CD4-positive, alpha-beta T cell treated with Interleukin-15 for 4 hours (primary cell): ENCODE data around the gene SYNM.
"Not testable (repeated sequence)": the region's sequence is repeated elsewhere in the genome, so short reads cannot be mapped to it uniquely, and the experiment has no call there.

Experiments
- DNase-seq: peaks from one replicate; pipeline ENCODE4 v3.0.0-alpha.2; 2020; ENCODE audit warnings: low spot score

Gene SYNM

GRCh38 chr15:99108993-99109392, 4.1 kb downstream of the SYNM start:
- no peak for DNase-seq

- no peak for DNase-seq
Measured at GRCh38 chr15:99109555-99110021, 4.7 kb downstream of the SYNM start.

- DNase-seq = no peak
Measured at GRCh38 chr15:99110093-99110492, 5.2 kb downstream of the SYNM start.

GRCh38 chr15:99110581-99111320, 5.9 kb downstream of the SYNM start:
- DNase-seq = no peak

- DNase-seq = not testable (repeated sequence)
Measured at GRCh38 chr15:99111641-99112040, 6.8 kb downstream of the SYNM start.

GRCh38 chr15:99113547-99114271, 8.8 kb downstream of the SYNM start:
- DNase-seq = no peak

GRCh38 chr15:99114511-99115299, 9.8 kb downstream of the SYNM start:
- DNase-seq = no peak

GRCh38 chr15:99115300-99116215, 10.7 kb downstream of the SYNM start:
- DNase-seq = no peak

GRCh38 chr15:99117111-99117510, 12.2 kb downstream of the SYNM start:
- no peak for DNase-seq

GRCh38 chr15:99117563-99118257, 12.8 kb downstream of the SYNM start:
- no peak for DNase-seq

- DNase-seq = no peak
Measured at GRCh38 chr15:99118258-99118632, 13.4 kb downstream of the SYNM start.

- DNase-seq = no peak
Measured at GRCh38 chr15:99118801-99119546, 14.1 kb downstream of the SYNM start.

GRCh38 chr15:99120050-99120777, 15.3 kb downstream of the SYNM start:
- no peak for DNase-seq

GRCh38 chr15:99121207-99121606, 16.3 kb downstream of the SYNM start:
- DNase-seq = no peak

- DNase-seq = no peak
Measured at GRCh38 chr15:99121691-99122410, 17.0 kb downstream of the SYNM start.

- no peak for DNase-seq
Measured at GRCh38 chr15:99122831-99123712, 18.2 kb downstream of the SYNM start.

- DNase-seq = no peak
Measured at GRCh38 chr15:99123713-99124451, 19.0 kb downstream of the SYNM start.
